BJ (cell line): ENCODE results near the gene DAPK2. TPM values are rescaled to one million over a fixed set of nuclear protein-coding genes. Genes with fewer than 3 reads are reported as not detected.

Experiments used
- CTCF ChIA-PET: fragments of 350-600 bp; formaldehyde crosslinking; extraction: SDS; loops from one replicate; lab custom pipeline; 2021; ENCODE audit warnings: antibody characterized with exemption, inconsistent platforms; lab: Yijun Ruan, JAX
- POLR2A ChIA-PET: fragments of 300-600 bp; sonication (Branson Sonifier 250); formaldehyde crosslinking; extraction: SDS; loops from one replicate; lab custom pipeline; 2021; ENCODE audit warnings: antibody characterized with exemption; lab: Charles Lee
- DNase-seq: peaks from one replicate; pipeline ENCODE4 v3.0.0-alpha.2; 2011; ENCODE audit warnings: low read depth
- H3K27me3 ChIP-seq: 2 replicates; pipeline ENCODE4 v1.6.0; 2011; ENCODE audit warnings: low read length; ENCODE audit not compliant: control insufficient read depth, insufficient read depth
- H3K36me3 ChIP-seq: 2 replicates; pipeline ENCODE4 v1.5.1; 2011; ENCODE audit warnings: low read length; ENCODE audit not compliant: control insufficient read depth, insufficient read depth
- H3K4me3 ChIP-seq: 2 replicates; pipeline ENCODE4 v1.5.1; 2011; ENCODE audit warnings: low read depth, mild to moderate bottlenecking, control low read depth, low read length
- polyA plus RNA-seq: library from polyadenylated mRNA; depleted of rRNA; stranded (reverse); fragments of >200 nt; gene quantifications from 2 replicates; pipeline ENCODE4 v1.2.3, GENCODE V29; 2011
- TF ChIP-seq, protein P1 (sequence below): IDR thresholded peaks from 2 replicates; pipeline ENCODE4 v1.5.1; 2011; ENCODE audit warnings: low read depth, mild to moderate bottlenecking, control low read depth, inconsistent platforms, low read length, moderate library complexity; ENCODE audit not compliant: insufficient read depth

The DAPK2 gene
- polyA plus RNA-seq, 1 experiment, result 12.4 TPM

DNA sequence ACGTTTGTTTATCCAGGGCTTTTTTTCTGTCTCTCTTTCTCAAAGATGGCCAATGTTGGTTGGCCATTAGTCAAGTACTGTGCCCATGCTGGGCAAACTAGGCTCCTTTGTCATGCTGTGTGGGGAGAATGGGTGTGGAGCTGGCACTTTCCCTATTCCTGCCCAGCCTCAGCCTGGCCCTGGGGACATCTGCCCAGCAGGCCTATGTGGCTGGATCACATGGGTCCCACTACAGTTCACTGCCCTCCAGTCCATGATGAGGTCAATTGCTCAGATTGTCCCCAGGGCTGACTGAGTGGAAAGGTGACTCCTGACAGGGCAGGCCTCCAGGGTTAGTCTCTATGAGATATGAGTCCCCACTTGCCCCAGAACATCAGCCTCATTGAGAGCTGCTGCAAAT, 158.1 kb downstream of the DAPK2 start:
- H3K4me3 ChIP-seq, result no peak overlapping the region
- no peaks in the 10 kb centered on the region for H3K27me3 ChIP-seq
- DNase-seq, result no peak
- no peaks in the 10 kb centered on the region for H3K36me3 ChIP-seq
- POLR2A ChIA-PET, result no interaction called here
- CTCF ChIA-PET, result no interaction called here
- TF ChIP-seq, protein P1, sequence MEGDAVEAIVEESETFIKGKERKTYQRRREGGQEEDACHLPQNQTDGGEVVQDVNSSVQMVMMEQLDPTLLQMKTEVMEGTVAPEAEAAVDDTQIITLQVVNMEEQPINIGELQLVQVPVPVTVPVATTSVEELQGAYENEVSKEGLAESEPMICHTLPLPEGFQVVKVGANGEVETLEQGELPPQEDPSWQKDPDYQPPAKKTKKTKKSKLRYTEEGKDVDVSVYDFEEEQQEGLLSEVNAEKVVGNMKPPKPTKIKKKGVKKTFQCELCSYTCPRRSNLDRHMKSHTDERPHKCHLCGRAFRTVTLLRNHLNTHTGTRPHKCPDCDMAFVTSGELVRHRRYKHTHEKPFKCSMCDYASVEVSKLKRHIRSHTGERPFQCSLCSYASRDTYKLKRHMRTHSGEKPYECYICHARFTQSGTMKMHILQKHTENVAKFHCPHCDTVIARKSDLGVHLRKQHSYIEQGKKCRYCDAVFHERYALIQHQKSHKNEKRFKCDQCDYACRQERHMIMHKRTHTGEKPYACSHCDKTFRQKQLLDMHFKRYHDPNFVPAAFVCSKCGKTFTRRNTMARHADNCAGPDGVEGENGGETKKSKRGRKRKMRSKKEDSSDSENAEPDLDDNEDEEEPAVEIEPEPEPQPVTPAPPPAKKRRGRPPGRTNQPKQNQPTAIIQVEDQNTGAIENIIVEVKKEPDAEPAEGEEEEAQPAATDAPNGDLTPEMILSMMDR, result no peak

DNA sequence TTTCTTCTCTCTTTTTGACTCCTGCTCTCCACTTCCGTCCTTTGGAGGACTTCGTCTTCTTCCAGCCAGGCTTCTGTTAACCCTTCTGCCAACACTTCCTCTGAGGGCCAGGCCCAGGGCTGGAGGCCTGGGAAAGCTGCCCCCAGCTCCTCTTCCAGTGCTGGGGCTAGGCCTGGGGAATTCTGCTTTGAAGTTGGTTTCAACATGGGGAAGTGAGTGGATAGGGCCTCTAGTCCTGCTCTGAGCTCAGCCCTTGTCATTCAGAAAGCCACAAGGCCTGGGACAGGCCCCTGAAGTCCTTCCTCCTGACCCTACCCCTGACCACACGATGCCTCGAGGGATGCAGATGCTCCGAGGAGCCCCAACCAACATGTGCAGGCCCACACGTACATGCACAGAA, 158.7 kb downstream of the DAPK2 start:
- no peak for DNase-seq
- TF ChIP-seq, protein P1, result no peak
- Histone ChIP-seq H3K36me3 (no peaks in the 10 kb centered on the region), H3K4me3 (no peak overlapping the region), H3K27me3 (no peaks in the 10 kb centered on the region)
- POLR2A ChIA-PET, result no interaction called here
- CTCF ChIA-PET, result no interaction called here

DNA sequence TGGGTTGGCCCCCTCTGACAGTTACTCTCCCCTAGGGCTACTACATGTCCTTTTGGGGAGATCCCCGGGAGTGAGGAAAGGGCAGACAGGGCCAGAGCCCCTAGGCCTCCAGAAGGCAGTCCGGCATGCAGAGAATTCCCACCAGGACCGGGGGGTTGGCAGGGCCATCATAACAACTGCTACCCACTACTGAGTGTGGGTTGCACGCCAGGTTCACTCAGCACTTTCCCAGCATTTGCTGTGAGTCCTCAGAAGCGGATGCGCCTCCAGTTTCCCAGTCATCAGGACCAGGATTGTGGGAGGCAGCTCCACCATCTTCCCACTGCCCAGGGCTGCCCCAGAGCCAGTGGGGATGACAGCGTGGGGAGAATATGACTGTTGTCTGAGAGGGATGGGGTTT, 161.3 kb downstream of the DAPK2 start:
- CTCF ChIA-PET, result no interaction called here
- POLR2A ChIA-PET, result no interaction called here
- H3K36me3 ChIP-seq, result no peaks in the 10 kb centered on the region
- H3K27me3 ChIP-seq, result no peaks in the 10 kb centered on the region
- TF ChIP-seq, protein P1, result no peak
- no peak for DNase-seq
- H3K4me3 ChIP-seq, result no peak overlapping the region

DNA sequence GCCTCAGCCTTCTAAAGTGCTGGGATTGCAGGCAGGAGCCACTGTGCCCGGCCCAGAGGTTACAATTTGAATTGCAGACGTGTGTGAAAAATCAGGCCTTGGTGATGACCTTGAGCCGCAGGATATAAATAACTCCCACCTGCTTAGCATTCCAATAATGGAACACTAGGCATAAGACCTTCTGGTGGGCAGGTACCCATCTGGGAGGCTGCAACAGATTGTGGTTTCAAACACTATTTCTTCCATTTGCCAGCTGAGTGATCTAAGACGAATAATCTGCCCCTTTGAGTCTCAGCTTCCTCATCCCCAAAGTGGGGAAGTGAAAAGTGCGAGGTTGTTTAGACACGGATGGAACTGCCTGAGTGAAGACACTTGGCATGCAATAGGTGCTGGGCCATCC, 164.9 kb downstream of the DAPK2 start:
- Histone ChIP-seq H3K36me3 (no peaks in the 10 kb centered on the region), H3K27me3 (no peaks in the 10 kb centered on the region), H3K4me3 (no peak overlapping the region)
- ChIA-PET CTCF (interaction anchor here (0.6 to 3.2 kb wide), 5 partner anchors 9 to 48 kb away, joined by 3 to 14 read pairs (median 3); no protein-coding TSS in a partner anchor), POLR2A (no interaction called here)
- TF ChIP-seq, protein P1, result no peak
- DNase-seq, result no peak

DNA sequence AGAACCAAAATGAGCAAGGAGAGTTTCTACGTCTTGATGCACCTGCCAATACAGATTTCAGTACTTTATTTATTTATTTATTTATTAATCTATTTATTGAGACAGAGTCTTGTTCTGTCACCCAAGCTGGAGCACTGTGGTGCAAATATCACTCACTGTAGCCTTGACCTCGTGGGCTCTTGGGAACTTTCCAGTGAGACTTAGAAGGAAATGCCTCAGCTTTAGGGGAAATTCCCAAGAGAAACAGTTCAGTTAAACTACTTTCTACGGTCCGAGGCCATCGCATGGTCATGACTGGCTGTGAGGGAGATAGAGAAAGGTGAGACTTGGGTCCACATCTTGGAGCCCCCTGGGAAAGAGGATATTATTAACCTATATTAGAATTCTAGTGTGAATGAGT, 165.5 kb downstream of the DAPK2 start:
- no peak for DNase-seq
- Histone ChIP-seq H3K4me3 (no peak overlapping the region), H3K36me3 (no peaks in the 10 kb centered on the region), H3K27me3 (no peaks in the 10 kb centered on the region)
- ChIA-PET CTCF (interaction anchor here (0.6 to 3.2 kb wide), 5 partner anchors 9 to 190 kb away, joined by 3 to 14 read pairs (median 3); no protein-coding TSS in a partner anchor), POLR2A (no interaction called here)
- TF ChIP-seq, protein P1, result no peak
